Nephron progenitor cell (in vitro differentiated cells): ENCODE measurements around the gene SNCB.
A peak's percentile ranks its signal among the peaks of the same experiment; 100 is the strongest.

Source experiments
- DNase-seq: peaks from one replicate; pipeline ENCODE4 v3.0.0; 2021
- H3K27ac Mint-ChIP-seq: 2 replicates; pipeline ENCODE4 v1.8.0; 2021; ENCODE audit warnings: mild to moderate bottlenecking, moderate library complexity, mixed read lengths
- H3K27me3 Mint-ChIP-seq: 2 replicates; pipeline ENCODE4 v1.8.0; 2021; ENCODE audit warnings: mild to moderate bottlenecking, low read depth, mixed read lengths; ENCODE audit not compliant: poor library complexity
- H3K36me3 Mint-ChIP-seq: 2 replicates; pipeline ENCODE4 v1.8.0; 2021; ENCODE audit warnings: low read depth, mixed read lengths
- H3K4me1 Mint-ChIP-seq: 2 replicates; pipeline ENCODE4 v1.8.0; 2021; ENCODE audit warnings: mixed read lengths
- H3K4me3 Mint-ChIP-seq: 2 replicates; pipeline ENCODE4 v1.8.0; 2021; ENCODE audit warnings: mild to moderate bottlenecking, moderate library complexity, mixed read lengths
- H3K9me3 Mint-ChIP-seq: 2 replicates; pipeline ENCODE4 v1.8.0; 2021; ENCODE audit warnings: mild to moderate bottlenecking, moderate library complexity, mixed read lengths
- TF ChIP-seq, protein P1 (sequence below): fragments of 200-600 bp; sonication (generic); IDR thresholded peaks from 2 replicates; pipeline ENCODE4 v1.5.0; 2021; ENCODE audit warnings: antibody characterized with exemption

The SNCB gene

DNA sequence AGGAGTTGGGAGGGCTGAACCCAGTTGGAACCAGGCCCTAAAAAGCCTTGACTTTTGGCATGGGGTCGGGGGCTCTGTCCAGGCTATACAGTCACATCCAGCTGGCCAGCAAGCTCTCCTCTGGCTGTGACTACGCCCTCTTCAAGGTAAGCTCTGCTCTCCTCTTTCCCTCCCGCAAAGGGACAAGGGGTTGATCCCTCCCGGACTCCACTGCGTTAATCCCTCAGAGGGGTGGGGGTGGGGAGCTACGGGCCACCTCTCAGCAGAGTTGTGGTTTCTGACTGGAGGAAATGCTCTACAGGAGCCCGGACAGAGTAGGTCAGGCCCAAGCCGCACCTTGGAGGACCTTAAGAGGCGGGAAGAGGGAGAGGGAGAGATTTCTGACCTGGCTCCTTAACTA, 14.0 kb upstream of the SNCB start:
- H3K4me3 Mint-ChIP-seq = no peak overlapping the region
- H3K36me3 Mint-ChIP-seq = no peaks in the 10 kb centered on the region
- TF ChIP-seq, protein P1, sequence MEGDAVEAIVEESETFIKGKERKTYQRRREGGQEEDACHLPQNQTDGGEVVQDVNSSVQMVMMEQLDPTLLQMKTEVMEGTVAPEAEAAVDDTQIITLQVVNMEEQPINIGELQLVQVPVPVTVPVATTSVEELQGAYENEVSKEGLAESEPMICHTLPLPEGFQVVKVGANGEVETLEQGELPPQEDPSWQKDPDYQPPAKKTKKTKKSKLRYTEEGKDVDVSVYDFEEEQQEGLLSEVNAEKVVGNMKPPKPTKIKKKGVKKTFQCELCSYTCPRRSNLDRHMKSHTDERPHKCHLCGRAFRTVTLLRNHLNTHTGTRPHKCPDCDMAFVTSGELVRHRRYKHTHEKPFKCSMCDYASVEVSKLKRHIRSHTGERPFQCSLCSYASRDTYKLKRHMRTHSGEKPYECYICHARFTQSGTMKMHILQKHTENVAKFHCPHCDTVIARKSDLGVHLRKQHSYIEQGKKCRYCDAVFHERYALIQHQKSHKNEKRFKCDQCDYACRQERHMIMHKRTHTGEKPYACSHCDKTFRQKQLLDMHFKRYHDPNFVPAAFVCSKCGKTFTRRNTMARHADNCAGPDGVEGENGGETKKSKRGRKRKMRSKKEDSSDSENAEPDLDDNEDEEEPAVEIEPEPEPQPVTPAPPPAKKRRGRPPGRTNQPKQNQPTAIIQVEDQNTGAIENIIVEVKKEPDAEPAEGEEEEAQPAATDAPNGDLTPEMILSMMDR = no peak
- DNase-seq = no peak
- H3K27ac Mint-ChIP-seq = no peak overlapping the region
- peaks cover 6% of the 10 kb centered on the region for H3K27me3 Mint-ChIP-seq
- H3K9me3 Mint-ChIP-seq = no peaks in the 10 kb centered on the region
- peaks cover 16% of the 10 kb centered on the region for H3K4me1 Mint-ChIP-seq

DNA sequence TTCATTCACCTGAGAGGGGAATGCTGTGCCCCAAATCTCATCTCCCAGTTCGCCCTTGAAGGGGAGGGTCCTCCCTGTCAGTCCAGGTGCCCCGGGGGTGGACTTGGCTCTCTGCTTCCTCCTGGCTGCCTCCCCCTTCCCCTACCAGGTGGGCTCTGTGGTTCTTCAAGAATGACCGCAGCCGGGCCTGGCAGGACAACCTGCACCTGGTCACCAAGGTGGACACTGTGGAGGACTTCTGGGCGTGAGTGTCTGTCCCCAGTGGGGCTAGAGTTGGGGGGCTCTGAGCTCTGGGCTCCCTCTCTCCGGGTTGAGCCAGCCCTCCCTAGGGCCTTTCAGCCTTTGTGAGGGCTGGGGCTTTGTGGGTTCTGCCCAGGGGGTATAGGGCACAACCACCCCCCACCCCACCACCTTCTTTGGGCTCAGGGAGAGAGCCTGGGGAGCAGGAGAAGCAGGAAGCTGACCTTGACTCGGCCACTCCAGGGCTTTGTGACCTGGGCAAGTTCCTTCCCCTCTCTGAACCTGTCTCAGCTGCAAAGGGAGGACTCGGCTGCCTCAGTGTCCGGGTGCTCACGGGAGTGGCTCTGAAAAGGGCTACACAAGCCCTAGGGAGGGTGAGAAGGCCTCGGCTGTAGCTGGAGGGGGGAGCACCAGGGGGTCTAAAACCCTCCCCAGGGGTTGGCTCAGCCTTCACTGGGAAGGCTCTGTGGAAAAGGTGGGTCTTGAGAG, 13.3 kb upstream of the SNCB start:
- Mint-ChIP-seq H3K9me3 (no peaks in the 10 kb centered on the region), H3K4me1 (peaks cover 11% of the 10 kb centered on the region), H3K27me3 (peaks cover 6% of the 10 kb centered on the region), H3K36me3 (no peaks in the 10 kb centered on the region), H3K4me3 (no peak overlapping the region), H3K27ac (no peak overlapping the region)
- TF ChIP-seq, protein P1 = no peak
- no peak for DNase-seq

DNA sequence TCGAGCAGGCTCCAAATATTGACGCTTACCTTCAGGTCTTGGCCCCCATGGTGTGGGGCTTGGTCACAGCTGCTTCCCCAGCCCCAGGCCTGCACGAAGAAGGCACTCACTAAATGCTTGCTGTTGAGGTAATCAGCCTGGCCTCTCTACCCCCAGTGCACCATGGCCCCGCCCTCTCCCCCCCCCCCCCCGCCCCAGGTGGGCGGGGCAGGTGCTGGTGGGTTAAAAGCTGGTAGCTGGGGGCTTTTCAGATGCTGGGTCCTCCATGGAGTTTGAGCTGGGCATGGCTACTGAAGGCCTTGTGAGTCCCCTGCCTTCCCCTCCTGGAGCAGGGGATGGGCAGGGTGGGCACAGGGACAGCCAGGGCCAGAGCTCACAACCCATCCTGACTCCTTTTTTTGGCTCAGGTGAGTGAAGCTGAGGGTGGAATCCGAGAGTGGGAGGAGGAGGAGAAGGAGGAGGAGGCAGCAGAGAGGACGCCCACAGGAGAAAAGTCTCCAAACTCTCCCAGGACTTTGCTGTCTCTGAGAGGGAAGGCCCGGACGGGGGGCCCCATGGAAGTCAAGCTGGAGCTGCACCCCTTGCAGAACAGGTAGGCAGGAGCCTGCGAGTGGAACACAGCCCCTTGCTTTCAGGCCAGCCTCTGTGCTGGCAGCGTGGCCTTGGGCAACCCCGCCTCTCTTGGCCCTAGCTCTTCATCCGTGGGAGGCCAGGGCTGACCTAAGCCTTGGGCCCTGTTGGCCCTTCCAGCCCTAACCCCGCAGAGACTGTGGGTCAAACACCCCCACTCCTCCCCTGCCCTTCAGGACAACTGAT, 12.5 kb upstream of the SNCB start:
- H3K27me3 Mint-ChIP-seq = peaks cover 6% of the 10 kb centered on the region
- H3K4me3 Mint-ChIP-seq = no peak overlapping the region
- no peaks in the 10 kb centered on the region for H3K9me3 Mint-ChIP-seq
- TF ChIP-seq, protein P1 = no peak
- DNase-seq = no peak
- H3K4me1 Mint-ChIP-seq = peaks cover 5% of the 10 kb centered on the region
- H3K36me3 Mint-ChIP-seq = no peaks in the 10 kb centered on the region
- H3K27ac Mint-ChIP-seq = no peak overlapping the region

DNA sequence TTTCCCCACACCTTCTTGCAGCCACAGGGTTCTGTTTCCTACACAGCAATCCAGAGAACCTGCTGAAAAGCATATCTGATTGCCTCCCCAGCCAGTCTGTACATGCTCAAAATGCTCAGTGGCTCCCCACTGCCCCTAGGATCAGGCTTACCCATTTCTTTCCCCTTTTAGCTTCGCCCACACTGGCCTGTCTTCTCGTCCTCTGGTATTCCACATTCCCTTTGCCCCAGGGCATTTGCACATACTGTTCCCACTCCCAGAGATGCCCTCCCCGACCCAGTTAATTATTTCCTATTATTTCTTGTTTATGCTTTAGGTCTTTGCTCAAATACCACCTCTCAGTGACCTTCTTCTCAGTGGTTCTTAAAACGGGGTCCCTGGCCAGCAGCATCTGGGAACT, 10.3 kb upstream of the SNCB start:
- peak overlapping the region; percentile 21 for H3K27ac Mint-ChIP-seq
- no peaks in the 10 kb centered on the region for H3K36me3 Mint-ChIP-seq
- H3K27me3 Mint-ChIP-seq = peaks cover 13% of the 10 kb centered on the region
- no peak overlapping the region for H3K4me3 Mint-ChIP-seq
- no peak for DNase-seq
- H3K4me1 Mint-ChIP-seq = peaks cover 5% of the 10 kb centered on the region
- TF ChIP-seq, protein P1 = no peak
- H3K9me3 Mint-ChIP-seq = peaks cover 4% of the 10 kb centered on the region

DNA sequence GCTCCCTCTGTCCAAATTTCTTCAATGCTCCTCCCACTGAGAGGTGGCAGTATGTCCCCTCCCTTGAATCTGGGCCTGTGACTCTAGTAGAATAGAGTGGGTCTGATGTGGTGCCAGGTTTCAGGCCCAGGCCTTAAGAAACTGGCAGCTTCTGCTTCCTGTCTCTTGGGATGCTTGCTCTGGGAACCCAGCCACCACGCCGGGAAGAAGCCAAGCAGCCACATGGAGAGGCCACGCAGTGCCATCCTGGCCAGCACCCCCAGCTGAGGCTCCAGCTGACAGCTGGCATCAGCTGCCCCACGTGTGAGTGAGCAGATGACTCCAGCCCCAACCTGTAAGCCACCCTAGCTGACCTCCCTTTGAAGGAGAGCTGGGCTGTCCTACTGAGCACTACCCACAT, 9.6 kb upstream of the SNCB start:
- no peak overlapping the region for H3K27ac Mint-ChIP-seq
- peaks cover 18% of the 10 kb centered on the region for H3K27me3 Mint-ChIP-seq
- H3K4me1 Mint-ChIP-seq = peaks cover 9% of the 10 kb centered on the region
- H3K9me3 Mint-ChIP-seq = peaks cover 8% of the 10 kb centered on the region
- TF ChIP-seq, protein P1 = no peak
- no peaks in the 10 kb centered on the region for H3K36me3 Mint-ChIP-seq
- DNase-seq = no peak
- H3K4me3 Mint-ChIP-seq = no peak overlapping the region
